Activated T-helper 9 cell treated with anti-CD3 and anti-CD28 coated beads, Interleukin-2, amount 50 U/mL, for 16 hours (primary cell): ENCODE measurements around the gene PTPRN2.
"Not testable (repeated sequence)": the region's sequence is repeated elsewhere in the genome, so short reads cannot be mapped to it uniquely, and the experiment has no call there.

Experiments used
- DNase-seq: peaks from one replicate; pipeline ENCODE4 v3.0.0-alpha.2; 2020; ENCODE audit warnings: low read depth

Gene PTPRN2

GRCh38 chr7:157678501-157678900, 909.1 kb downstream of the PTPRN2 start:
- no peak for DNase-seq

- DNase-seq: no peak
Observed at GRCh38 chr7:157676456-157677255, 911.0 kb downstream of the PTPRN2 start.

- DNase-seq: no peak
Observed at GRCh38 chr7:157676001-157676400, 911.6 kb downstream of the PTPRN2 start.

GRCh38 chr7:157675427-157675927, 912.1 kb downstream of the PTPRN2 start:
- no peak for DNase-seq

- no peak for DNase-seq
Observed at GRCh38 chr7:157674715-157675426, 912.8 kb downstream of the PTPRN2 start.

GRCh38 chr7:157674027-157674714, 913.5 kb downstream of the PTPRN2 start:
- no peak for DNase-seq

- DNase-seq: no peak
Observed at GRCh38 chr7:157673573-157673972, 914.0 kb downstream of the PTPRN2 start.

- DNase-seq: no peak
Observed at GRCh38 chr7:157671358-157672255, 916.0 kb downstream of the PTPRN2 start.

- no peak for DNase-seq
Observed at GRCh38 chr7:157670490-157671357, 916.9 kb downstream of the PTPRN2 start.

GRCh38 chr7:157669768-157670351, 917.8 kb downstream of the PTPRN2 start:
- no peak for DNase-seq

- DNase-seq: no peak
Observed at GRCh38 chr7:157668884-157669767, 918.5 kb downstream of the PTPRN2 start.

- no peak for DNase-seq
Observed at GRCh38 chr7:157668221-157668883, 919.3 kb downstream of the PTPRN2 start.

GRCh38 chr7:157667731-157668130, 919.9 kb downstream of the PTPRN2 start:
- DNase-seq: no peak

- no peak for DNase-seq
Observed at GRCh38 chr7:157667261-157667660, 920.4 kb downstream of the PTPRN2 start.

- DNase-seq: no peak
Observed at GRCh38 chr7:157666530-157667040, 921.0 kb downstream of the PTPRN2 start.

GRCh38 chr7:157665634-157665988, 922.0 kb downstream of the PTPRN2 start:
- not testable (repeated sequence) for DNase-seq

GRCh38 chr7:157664871-157665633, 922.6 kb downstream of the PTPRN2 start:
- no peak for DNase-seq

- DNase-seq: no peak
Observed at GRCh38 chr7:157664034-157664433, 923.6 kb downstream of the PTPRN2 start.
